Brain pericyte (primary cell): ENCODE results near the gene PRKCZ.

Experiments used
- DNase-seq: peaks from one replicate; pipeline ENCODE4 v3.0.0-alpha.2; 2012; ENCODE audit warnings: low read depth, low spot score

PRKCZ gene

DNA sequence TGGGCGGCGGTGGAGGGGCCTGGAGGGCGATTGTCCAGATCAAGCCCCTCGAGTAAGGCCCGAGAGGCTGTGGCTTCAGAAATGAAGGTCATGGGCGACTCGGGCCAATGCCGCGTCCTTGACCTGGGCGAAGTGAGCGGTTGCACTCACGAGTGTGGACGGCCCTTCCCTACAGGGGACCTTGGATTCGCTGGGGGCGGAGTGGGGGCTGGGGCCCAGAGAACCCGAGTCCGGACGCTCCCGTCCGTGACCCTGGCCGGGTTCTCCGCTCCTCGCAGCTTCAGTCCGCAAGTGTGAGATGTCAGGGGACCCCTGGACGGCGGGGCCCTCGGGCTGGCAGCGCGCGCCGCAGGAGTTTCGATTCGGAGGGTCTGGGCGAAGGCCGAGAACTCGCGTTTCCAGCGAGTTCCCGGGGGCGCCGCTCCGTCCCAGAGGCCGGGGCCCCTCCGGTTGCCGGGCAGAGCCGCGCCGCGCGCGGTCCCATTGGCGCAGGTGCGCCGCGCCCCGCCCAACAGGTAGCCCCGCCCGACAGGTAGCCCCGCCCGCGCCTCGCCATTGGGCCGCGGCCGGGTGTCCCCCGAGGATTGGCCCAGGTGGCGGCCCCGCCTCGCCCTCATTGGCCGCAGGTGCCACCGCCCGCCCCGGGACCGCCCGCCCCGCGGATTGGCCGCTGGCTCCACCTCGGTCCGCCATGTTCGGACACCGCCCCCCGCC lies at the start of gene PRKCZ:
Gene PRKCZ, plus strand, starts transcription at position 694 of the 714 bp plus-strand sequence. CDS start 220 bp downstream, outside the sequence.
- DNase-seq: no peak

DNA sequence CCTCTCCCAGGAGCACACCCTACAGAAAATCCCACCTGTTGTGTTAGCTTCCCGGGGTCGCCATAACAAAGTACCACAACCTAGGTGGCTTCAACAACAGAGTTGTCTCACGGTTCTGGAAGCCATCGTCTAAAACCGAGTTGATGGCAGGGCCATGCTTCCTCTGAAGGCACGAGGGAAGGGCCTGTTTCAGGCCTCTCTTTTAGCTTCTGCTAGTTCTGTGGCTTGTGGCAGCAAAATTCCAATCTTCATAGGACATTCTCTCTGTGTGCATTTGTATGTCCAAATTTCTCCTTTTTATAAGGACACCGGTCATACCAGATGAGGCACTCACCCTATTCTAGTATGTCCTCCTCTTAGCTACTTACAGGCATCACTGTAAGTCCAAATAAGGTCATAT lies 49.8 kb upstream of the PRKCZ start:
- DNase-seq: no peak

DNA sequence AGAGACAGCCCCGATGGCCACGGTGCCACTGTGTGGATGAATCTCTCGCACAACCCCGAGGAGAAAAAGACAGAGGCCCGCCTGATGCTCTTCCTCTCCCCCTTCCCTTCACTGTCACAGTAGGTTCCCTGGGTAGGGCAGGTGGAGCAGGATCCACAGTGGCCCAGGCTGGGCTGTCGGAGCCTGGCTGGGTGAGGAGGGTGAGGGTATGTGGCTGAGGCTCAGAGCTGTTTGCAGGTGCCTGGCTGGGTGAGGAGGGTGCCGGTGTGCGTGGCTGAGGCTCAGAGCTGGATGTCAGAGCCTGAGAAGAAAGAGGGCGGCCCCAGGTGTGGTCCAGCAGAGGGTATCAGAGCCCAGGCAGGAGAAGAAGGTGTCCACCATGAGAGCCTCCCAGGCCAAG lies 49.4 kb upstream of the PRKCZ start:
- DNase-seq: no peak

DNA sequence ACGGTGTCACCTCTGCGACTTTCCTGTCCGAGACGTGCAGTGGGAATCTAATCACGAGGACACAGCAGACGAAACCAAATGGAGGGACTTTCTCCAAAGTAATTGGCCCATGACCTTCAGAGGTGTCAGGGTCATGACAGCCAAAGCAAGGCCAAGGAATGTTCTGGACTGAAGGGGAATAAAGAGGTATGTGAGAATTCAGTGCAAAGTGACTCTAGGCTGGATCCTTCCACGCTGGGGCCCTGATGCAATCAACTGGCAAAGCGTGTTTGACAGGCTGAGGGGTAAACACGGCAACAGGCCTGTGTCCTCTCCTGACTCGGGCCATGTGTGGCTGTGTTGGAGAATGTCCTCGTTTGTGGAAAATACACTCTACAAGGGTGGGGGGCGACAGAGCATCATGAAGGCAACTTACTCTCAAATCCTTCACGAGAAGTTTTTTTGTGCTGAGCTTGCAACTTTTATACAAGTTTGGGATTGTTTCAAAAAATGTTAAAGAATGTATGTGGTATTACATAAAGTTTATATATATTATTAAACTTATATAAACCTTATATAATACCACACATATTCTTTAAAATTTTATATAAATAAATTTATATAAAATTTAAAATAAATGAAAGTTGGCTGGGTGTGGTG lies 48.3 kb upstream of the PRKCZ start:
- DNase-seq: no peak

DNA sequence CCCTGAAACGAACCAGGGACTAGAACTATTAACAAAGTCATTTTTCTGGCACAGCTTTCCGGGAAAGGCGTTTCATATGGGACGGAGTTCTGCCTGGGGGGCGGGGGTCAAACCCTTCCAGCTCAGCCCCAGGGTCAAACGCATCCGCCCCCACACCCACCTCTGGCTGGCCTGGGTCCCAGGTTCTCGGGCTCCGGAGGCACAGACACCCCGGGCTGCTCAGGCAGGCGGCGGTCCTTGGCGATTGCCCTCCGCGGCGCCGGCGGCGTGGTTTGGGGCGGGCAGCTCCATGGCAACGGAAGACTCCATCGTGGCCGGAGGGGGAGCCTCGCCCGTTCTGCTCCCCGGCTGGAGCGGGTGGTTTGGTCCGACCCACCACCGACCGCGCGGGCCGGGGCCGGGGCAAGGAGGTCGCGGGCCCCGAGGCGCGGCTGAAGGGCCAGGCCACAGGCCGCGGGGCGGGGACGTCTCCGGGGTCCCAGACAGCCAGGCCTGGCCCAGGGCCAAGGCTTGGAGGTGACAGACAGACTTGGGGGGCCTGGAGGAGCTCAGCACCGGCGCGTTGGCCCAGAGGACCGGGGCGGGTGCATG lies 46.6 kb upstream of the PRKCZ start, which contains the start of gene CFAP74:
Gene CFAP74, minus strand, starts transcription at position 246 of the 591 bp plus-strand sequence. CDS start 12,830 bp downstream, outside the sequence.
- no peak for DNase-seq

DNA sequence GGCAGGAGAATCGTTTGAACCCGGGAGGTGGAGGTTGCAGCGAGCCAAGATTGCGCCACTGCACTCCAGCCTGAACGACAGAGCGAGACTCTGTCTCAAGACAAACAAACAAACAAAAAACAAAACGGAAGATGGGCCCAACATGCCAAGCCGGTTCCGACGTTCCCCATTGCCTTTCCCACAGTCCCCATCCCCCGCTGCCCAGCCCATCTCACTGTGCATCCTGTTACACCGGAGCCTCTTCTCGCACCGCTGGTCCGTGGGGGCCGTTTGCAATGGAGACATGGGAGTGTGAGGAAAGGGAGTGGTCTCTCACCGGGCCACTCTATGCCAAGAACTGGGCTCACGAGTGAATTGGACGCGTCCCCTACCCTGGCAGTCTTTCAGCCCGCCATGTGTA lies 45.4 kb upstream of the PRKCZ start:
- DNase-seq: no peak

DNA sequence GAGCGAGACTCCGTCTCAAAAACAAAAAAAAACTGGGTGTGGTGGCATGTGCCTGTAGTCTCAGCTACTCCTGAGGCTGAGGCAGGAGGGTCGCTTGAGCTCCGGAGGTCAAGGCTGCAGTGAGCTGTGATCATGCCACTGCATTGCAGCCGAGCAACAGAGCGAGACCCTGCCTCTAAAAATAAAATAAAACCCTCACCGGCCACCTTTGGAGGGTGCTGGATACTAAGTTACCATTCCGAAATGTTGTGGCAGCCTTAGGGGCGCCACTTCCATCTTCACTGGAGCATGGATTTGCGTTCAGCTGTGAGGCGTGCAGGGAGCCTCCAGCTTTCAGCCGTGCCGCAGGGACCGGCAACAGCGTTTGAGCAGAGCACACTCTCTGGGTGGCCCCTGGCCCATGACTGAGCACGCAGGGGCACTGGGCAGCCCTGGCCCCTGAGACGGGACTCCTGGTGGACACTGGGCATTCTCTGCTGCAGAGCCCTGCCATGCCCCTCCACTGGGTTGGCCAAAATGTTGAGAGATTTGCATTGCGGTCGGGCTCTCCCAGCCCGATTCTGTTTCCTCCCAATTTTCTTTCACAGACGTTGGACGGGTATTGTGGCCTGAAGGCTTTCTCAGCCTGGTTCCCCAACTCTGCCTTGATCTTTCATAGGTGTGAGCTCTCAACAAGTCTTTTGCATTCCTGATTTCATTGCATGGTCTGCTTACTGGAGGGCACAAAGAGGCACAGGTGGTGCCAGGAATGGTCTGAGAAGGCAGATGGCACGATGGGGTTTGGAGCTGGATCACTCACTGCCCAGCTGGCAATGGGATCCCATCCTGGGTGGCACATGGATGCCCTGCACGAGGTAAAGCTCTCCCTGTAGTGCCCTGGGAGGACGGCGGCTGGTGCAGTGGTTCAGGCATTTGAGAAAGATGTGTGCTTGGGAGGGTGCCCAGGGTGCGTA lies 40.8 kb upstream of the PRKCZ start:
- DNase-seq: no peak

DNA sequence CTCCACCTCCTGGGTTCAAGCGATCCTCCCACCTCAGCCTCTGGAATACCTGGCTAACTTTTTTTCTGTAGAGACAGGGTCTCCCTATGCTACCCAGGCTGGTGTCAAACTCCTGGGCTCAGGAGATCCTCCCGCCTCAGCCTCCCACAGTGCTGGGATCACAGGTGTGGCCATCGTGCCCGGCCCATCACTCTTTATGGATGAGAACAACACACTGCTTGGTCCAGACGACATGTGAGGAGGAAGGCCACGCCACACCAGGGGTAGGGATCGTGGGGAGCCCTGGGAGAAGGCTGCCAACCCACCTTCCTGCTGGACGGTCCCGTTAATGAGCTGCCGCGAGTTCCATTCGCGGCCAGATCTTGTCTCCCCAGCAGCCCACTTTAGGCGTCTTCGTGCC lies 36.0 kb upstream of the PRKCZ start:
- no peak for DNase-seq

DNA sequence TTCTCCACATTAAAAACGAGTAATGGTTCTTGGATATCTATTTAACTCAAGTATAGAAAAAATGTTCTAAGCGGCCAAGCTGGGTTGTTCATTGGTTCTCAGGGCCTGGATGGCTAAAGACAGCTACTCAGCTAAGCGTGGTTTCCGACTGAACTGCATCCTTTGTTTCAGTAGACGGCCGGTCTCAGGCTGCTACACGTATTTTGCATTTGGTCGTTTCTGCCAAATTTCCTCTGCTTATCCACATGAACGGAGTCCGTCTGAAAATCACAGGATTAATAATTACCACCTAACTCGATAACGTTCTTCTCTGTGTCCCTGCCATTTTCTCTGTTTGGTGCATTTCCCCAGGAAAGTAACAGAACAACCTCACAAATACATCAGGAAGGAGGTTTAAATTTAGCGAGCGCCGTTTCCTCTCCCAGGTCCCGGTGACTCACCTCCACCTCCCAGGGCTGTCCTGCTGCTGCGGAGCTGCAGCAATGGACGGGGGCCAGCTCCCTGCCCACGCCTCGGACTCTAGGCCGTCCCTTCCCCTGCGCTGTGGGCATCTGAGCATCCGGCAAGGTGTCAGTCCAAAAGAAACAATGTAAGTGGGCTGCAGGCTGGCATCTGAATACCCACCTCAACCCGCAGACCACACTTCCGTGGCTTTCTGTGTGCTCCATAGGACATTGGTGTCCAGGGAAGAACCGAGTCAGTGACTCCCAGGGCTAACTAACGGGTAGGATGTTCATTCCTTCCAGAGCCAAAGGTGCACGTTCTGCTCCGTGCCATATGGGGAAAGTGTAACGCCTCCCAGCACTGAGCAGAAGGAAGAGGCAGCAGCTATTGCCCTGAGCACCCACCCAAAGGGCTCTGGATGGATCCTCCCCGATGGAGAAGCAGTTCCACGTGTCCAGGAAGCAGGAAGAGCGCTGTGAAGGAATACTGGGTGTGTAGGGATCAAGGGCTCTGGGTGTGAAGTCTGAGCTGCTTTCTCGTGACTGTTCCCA lies 35.2 kb upstream of the PRKCZ start:
- no peak for DNase-seq

DNA sequence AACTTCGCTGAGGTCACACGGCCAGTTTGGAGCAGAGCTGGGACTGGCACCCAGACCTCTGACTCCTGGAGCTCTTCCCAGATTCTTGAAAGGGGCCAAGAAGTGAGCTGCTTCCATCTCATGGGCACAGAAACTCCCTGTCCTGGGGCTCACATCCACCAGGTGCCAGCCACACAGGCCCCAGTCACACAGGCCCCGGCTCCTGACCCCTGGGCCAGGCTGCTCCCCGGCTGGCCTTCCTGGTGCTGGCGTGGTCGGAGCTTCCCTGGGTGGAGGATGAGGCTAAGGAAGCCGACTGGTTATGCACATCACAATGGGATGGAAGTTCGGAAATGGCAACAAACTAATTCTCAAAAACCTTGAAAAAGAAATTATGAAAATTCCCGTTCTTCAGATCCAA lies 34.1 kb upstream of the PRKCZ start:
- DNase-seq: no peak

DNA sequence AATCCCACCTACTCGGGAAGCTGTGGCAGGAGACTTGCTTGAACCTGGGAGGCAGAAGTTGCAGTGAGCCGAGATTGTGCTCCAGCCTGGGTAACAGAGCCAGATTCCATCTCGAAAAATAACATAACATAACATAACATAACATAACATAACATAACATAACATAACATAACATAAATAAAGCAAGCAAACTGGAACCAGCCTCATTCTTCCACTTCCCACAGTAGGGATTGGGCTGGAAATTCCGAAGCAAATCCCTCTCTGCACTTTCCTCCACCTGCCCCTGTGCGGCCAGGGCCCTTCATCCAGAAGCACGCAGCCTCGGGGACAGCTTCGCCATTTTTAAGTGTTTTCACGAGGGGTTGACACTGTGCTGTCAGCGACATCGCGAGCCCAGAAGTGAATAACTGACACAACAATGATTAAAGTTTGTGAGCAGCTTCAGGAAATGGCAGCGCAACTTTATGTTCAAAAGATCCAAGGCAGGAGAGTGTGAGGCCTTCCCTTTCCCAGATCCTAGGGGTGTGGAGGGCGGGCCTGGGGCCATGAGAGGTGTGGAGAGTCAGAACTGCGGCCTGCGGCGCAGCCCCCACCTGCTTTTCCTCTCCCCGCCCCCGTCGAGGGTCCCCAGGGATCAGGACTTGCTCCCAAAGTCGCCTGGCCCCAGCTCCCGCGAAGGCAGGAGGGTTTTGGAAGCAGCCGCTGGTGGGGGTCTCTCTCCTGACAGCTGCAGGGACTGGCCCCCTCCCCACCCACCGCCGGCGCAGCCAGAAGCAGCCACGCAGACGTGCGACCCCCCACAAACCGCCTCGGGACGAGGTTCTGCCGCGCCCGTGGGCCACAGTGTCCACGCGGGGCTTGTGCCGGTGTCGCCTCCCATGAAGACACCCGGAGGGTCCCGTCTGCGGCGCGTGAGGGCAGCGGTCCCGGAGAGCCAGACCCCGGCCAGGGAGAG lies 31.7 kb upstream of the PRKCZ start:
- no peak for DNase-seq

DNA sequence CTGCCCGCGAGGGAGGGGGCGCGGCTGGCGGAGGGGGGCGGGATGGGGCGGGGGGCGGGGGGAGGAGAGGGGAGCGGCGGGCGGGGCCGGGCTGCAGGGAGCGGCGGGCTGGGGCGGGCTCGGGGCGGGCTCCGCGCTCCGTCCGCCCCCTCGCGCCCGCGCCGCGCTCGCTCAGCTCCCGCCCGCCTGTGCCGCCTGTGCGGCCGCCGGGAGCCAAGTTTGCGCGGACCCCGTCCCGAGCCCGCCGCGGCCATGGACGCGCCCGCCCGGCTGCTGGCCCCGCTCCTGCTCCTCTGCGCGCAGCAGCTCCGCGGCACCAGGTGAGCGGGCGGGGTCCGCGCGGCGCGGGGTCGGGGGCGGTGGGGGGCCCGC lies 31.1 kb upstream of the PRKCZ start, which contains the start of gene GABRD:
Gene GABRD, plus strand, starts transcription at position 174 of the 372 bp plus-strand sequence. Its CDS starts 79 bp downstream, at position 253.
- no peak for DNase-seq

DNA sequence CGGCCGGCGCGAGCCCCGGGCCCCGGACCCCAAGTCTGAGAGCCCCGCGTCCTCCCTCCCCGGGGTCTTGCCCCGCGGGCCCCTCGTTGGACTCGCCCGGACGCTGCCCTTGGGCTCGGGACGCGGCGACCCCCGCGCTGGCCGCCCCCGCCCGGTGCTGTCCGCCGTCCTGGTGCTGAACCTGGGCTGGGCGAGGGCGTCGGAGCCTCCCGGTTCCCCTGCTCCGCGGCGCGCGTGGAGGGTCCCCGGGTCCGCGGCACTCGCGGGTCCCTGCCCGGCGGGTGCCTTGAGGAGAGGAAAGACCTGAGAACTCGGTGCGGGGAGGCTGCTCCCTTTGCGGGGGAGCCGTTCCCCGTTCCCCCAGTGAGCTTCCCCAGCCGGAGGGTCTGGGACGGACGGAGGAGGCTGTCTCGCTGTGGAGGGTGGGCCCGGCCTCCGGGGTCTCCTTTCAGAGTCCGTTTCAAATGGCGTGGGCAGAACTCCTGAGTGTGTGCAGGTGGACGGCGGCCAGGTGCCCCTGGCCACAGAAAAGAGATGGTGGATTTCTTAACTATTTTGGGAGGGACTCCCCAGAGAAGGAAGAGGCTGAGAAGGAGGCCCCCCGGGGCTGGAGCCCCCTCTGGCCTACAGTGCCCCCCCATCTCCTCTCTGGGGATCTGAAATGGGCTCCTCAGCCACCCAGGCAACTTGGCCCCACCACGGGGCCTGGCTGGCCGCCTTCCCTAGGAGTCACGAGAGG lies 30.5 kb upstream of the PRKCZ start:
- DNase-seq: no peak

DNA sequence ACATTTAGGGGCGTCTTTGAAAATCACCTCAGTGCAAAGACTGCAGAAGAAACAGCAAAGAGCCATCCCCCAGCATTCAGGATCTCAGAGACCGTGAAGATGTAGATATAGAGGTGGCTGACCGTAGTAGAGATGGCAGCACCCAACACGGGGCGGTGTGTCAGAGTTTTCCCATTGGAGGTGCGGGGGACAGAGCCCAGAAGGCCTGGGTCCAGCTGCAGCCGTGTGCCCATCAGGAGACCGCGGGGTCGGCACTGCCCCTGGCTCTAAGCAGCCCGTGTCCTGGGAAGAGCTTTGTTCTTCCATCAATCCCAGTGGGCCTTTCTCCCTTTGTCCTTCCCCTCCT lies 29.9 kb upstream of the PRKCZ start:
- no peak for DNase-seq

DNA sequence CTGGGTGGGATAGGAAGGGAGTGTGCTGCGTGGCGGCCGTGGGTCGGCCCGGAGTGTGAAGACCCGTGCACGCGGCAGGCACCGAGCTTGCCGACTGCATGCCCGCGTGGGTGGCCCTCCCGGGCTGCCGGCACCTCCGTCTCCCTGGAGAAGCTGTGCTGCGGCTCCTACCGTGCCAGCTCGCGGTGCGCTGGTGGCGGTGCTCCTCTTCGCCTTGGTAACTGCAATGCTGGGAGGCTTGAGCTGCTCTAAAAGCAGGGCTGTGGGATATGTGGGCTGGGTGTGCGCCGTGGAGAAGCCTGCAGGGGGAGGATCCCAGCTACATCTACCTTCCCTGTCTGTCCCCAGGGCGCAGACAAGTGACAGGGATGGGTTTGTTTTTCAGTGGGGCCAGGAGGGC lies 28.7 kb upstream of the PRKCZ start:
- DNase-seq: no peak

DNA sequence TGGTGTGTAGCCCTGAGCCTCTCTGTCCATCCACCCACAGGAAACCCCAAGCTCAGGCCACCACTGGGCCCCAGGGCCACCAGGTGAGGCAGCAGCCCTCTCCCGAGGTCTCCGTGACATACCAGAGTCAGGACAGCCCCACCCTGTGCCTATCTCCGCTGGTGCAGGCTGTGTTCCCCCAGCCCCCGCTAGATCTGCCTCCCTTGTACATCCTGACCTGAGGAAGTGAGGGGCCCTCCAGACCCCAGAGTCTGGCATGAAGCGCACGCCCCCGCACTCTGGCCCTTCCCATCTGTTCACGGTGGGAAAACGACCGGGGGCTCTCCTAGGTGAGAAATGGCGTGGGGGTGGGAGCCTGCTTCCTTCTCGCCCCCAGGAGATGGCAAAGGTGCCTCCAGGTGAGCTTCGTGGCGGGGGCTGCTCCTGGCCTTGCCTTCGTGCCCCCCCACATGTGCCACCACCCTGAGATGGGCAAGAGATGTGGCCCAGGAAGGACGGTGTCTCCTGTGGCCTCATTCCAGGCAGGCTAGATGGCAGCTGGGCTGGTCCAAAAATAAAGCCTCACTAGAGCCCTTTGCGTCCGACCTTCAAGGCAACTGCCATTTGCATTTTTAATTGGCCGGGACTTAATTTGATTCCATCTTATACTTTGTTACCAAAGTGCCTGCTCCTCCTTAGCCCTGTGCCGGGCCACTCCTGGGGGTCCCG lies 28.0 kb upstream of the PRKCZ start:
- no peak for DNase-seq

DNA sequence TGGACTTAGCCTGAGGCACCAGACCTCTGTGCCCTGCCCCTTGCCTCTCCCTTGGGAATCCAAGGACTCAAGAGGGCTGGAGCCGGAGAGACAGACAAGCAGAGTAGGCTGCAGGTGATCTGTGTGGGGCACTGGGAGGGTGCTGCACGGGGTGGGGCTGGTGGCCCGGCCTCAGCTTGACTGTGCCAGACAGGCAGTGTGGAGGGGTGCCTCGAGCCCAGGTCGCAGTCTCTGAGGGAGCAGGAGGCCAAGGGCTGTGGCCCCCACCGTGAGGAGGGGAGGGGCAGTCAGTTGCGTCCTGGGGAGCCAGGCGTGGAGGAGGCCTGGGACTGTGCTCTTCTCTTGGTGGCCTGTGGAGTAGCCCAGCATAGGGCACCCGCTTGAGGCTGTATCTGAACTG lies 27.0 kb upstream of the PRKCZ start:
- DNase-seq: no peak

DNA sequence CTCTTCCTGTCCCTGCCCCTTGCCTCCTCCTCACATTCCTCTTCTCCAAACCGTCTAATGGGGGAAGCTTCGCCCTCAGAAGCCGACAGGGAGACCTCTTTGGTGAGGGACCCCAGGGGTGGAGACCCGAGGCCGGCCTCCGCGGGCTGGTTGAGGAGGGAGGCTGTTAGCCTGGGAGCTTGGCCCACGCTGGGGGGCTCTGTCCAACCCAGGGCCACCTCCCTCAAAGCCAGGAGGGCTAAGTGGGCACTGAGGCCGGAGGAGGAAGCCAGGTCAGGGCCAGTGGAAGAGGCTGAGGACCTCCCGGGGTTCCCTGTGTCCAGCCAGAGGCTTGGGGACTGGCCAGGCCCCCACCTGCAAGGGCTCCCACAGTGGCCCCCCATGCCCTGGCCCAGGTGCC lies 25.8 kb upstream of the PRKCZ start:
- no peak for DNase-seq
